ENCODE data around the gene MDK.

DNA sequence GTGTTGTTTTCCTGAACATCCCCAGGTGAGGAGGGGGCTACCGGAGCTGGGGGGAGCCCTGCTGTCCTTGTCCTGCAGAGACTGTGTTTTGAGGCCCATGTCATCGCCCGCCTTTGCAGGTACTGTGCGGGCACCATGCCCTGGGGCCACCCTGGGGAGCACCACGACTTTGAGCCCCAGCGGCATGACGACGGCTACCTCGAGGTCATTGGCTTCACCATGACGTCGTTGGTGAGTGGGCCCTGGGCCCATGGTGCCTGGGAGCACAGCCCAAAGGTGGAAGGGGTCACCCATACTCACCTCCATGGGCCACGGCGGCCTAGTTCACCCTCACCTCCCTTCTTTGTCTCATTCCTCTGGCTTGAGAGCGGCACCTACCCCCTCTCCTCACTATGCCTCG lies 6.7 kb upstream of the MDK start:
- TF ChIP-seq EZH2 (IDR thresholded peaks at IDR 0.05; ENCODE audit: low read depth): no peak
- TF ChIP-seq CTCF (conservative IDR thresholded peaks at IDR 0.05): no peak
